K562 (cell line): ENCODE data around the gene SLC15A3. TPM values are rescaled to one million over a fixed set of nuclear protein-coding genes. Genes with fewer than 3 reads are reported as not detected.

Source experiments
- ARNT ChIP-seq, 2 experiments: fragments of 450-650 bp; IDR thresholded peaks; 2 replicates each; pipeline ENCODE4 v1.6.1; 2016; ENCODE audit warnings: mild to moderate bottlenecking in 1 of 2
- FOS ChIP-seq: IDR thresholded peaks from 3 replicates; pipeline ENCODE4 v1.6.1; 2011; ENCODE audit not compliant: insufficient read length; ENCODE audit errors: extremely low read depth
- NFE2 ChIP-seq: IDR thresholded peaks from 2 replicates; pipeline ENCODE4 v1.6.1; 2014; ENCODE audit warnings: antibody characterized with exemption, low read depth
- NRF1 ChIP-seq, 2 experiments: fragments of 450-650 bp; IDR thresholded peaks in 1 of 2; conservative IDR thresholded peaks in 1 of 2; 2 replicates each; pipeline ENCODE4 v1.6.1; 2014; ENCODE audit warnings: mild to moderate bottlenecking in 2 of 2
- PHF20 ChIP-seq: fragments of 450-650 bp; IDR thresholded peaks from 2 replicates; pipeline ENCODE4 v1.6.1; 2018; ENCODE audit not compliant: partially characterized antibody
- PHF8 ChIP-seq: fragments of 200-600 bp; sonication (generic); IDR thresholded peaks from 2 replicates; pipeline ENCODE4 v1.6.1; 2012; ENCODE audit warnings: mixed run types, mild to moderate bottlenecking, inconsistent platforms, low read length, moderate library complexity, borderline replicate concordance
- RBFOX2 ChIP-seq: fragments of 200-400 bp; formaldehyde crosslinking; IDR thresholded peaks from 2 replicates; pipeline ENCODE4 v1.6.1; 2017; ENCODE audit warnings: low read depth, mild to moderate bottlenecking, low read length, moderate library complexity
- RBM39 ChIP-seq: fragments of 200-400 bp; formaldehyde crosslinking; optimal IDR thresholded peaks from 2 replicates; pipeline ENCODE3; 2018; ENCODE audit warnings: low read depth, low read length
- SAFB2 ChIP-seq: fragments of 200-400 bp; formaldehyde crosslinking; IDR thresholded peaks from 2 replicates; pipeline ENCODE4 v1.6.1; 2018; ENCODE audit warnings: borderline replicate concordance, low read length, low read depth, moderate library complexity; ENCODE audit not compliant: severe bottlenecking
- SETDB1 ChIP-seq: IDR thresholded peaks from one replicate; pipeline ENCODE4 v1.6.1; 2012; ENCODE audit warnings: low read length, control low read depth, inconsistent platforms
- TSC22D4 ChIP-seq: fragments of 450-650 bp; IDR thresholded peaks from 2 replicates; pipeline ENCODE4 v1.6.1; 2016; ENCODE audit warnings: missing genetic modification characterization, missing biosample characterization, control low read depth
- ZC3H8 ChIP-seq: fragments of 450-650 bp; IDR thresholded peaks from 2 replicates; pipeline ENCODE4 v1.6.1; 2017
- ZFPM2 ChIP-seq: fragments of 250-450 bp; sonication (Bioruptor Pico); IDR thresholded peaks from 2 replicates; pipeline ENCODE4 v1.5.1; 2022; ENCODE audit warnings: mild to moderate bottlenecking
- ZNF217 ChIP-seq: sonication (generic); formaldehyde crosslinking; IDR thresholded peaks from 2 replicates; pipeline ENCODE4 v1.8.0; 2022; ENCODE audit warnings: mild to moderate bottlenecking, missing genetic modification reagents
- ZNF23 ChIP-seq: fragments of 250-450 bp; sonication (Bioruptor Pico); IDR thresholded peaks from 2 replicates; pipeline ENCODE4 v1.4.0; 2020; ENCODE audit warnings: mild to moderate bottlenecking
- ZNF263 ChIP-seq: sonication (generic); formaldehyde crosslinking; IDR thresholded peaks from 2 replicates; pipeline ENCODE4 v1.8.0; 2022; ENCODE audit warnings: mild to moderate bottlenecking, missing genetic modification reagents, borderline replicate concordance
- ZSCAN29 ChIP-seq: fragments of 450-650 bp; IDR thresholded peaks from 2 replicates; pipeline ENCODE4 v1.6.1; 2017
- polyA plus RNA-seq, 8 experiments: library from polyadenylated mRNA; depleted of rRNA in 4 of 8; stranded (reverse) in 5 of 8; unstranded in 3 of 8; fragments of >200 nt; fragmentation: Nextera tagmentation in 2 of 8; fragmentation: Illumina TruSeq in 1 of 8; extraction: Ambion mirVana in 2 of 8; extraction: Trizol in 1 of 8; gene quantifications; 2 replicates each; pipeline versions ENCODE4 v1.2.1 to v1.2.3, GENCODE V29; 2011 to 2014; ENCODE audit warnings: inconsistent platforms in 1 of 8, missing spikeins in 1 of 8
- total RNA-seq, 7 experiments: library from RNA; depleted of rRNA in 6 of 7; stranded (reverse); fragments of >200 nt in 6 of 7; fragmentation: Illumina TruSeq in 2 of 7; extraction: Trizol in 2 of 7; gene quantifications; 2 replicates each; pipeline versions ENCODE4 v1.2.1 to v1.2.3, GENCODE V29; 2011 to 2021; ENCODE audit warnings: low replicate concordance in 1 of 7
- TF ChIP-seq, protein P1 (sequence below): fragments of 450-650 bp; IDR thresholded peaks from 2 replicates; pipeline ENCODE4 v1.6.1; 2016; ENCODE audit warnings: missing biosample characterization, missing genetic modification characterization
- TF ChIP-seq, protein P2 (sequence below): sonication (generic); formaldehyde crosslinking; IDR thresholded peaks from 2 replicates; pipeline ENCODE4 v1.8.1; 2022; ENCODE audit warnings: missing genetic modification reagents
- TF ChIP-seq, protein P3 (sequence below): fragments of 250-450 bp; sonication (Bioruptor Pico); IDR thresholded peaks from 2 replicates; pipeline ENCODE4 v1.6.1; 2021; ENCODE audit warnings: mild to moderate bottlenecking
- TF ChIP-seq, protein P4 (sequence below): fragments of 250-450 bp; sonication (Bioruptor Pico); IDR thresholded peaks from 2 replicates; pipeline ENCODE4 v1.5.0; 2020; ENCODE audit warnings: mild to moderate bottlenecking, borderline replicate concordance
- TF ChIP-seq, protein P5 (sequence below): fragments of 450-650 bp; IDR thresholded peaks from 2 replicates; pipeline ENCODE4 v1.6.1; 2016; ENCODE audit warnings: borderline replicate concordance

SLC15A3 gene
- total and polyA plus RNA-seq, 9 of the 15 experiments (the other 6 are each of a cell fraction or from before 2014, with no cell fraction given): 0.07 to 0.27 TPM; not detected in 7

DNA sequence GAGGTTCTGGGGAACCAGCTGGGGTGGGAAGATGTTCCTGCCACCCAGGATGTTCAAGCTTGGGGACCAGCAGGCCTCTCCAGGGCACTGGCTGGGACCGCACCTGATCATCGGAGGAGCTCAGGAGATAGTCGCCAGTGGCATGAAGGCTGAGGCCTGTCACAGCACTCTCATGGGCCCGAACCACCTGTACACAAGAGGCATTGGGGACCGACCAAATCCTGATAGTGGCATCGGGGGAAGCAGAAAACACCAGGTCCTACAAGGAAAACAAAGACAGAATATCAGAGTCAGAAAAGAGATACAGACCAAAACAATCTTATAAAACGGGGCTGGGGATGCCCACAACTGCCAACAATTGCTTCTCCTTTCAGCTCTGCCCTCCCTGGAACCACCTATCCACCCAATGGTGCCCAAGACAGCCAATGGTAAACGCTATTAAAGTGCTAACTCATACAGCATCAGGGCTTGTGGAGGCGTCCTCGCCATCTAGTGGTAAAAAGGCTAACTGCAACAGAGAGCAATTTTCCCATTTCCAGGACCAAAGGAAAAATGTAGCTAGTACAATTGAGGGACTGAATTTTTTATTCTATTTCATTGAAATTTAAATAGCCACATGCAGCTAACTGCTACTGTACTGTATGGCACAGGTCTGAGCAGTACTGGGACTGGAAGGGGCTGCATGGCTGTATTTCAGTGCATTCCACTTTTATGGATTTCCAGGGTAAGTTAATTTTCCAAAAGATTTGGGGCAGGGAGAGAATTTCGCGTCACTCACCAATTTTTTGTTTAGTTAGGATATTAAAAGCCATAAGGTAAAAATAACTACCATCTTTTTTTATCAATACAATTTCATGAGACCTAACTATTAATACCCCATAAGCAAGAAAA lies 52.7 kb downstream of the SLC15A3 start (continued):
- TF ChIP-seq, protein P1, sequence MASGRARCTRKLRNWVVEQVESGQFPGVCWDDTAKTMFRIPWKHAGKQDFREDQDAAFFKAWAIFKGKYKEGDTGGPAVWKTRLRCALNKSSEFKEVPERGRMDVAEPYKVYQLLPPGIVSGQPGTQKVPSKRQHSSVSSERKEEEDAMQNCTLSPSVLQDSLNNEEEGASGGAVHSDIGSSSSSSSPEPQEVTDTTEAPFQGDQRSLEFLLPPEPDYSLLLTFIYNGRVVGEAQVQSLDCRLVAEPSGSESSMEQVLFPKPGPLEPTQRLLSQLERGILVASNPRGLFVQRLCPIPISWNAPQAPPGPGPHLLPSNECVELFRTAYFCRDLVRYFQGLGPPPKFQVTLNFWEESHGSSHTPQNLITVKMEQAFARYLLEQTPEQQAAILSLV (tag): no peak
- TF ChIP-seq ZNF23 (CRISPR knock-in tag) (no peak), NRF1 (conservative IDR thresholded peaks at IDR 0.05 in 1 of 2, IDR thresholded peaks at IDR 0.05 in 1 of 2) (no peak), RBFOX2 (peak; percentile 39; the same call in 1 of the 2 replicates), PHF8 (no peak), ZSCAN29 (no peak), ZC3H8 (no peak), FOS (no peak), NFE2 (peak; percentile 97), ZNF263 (CRISPR knock-in tag) (no peak), SAFB2 (no peak), SETDB1 (no peak), TSC22D4 (tag) (no peak), ARNT (IDR thresholded peaks at IDR 0.05) (0 out of 4 replicates have a peak, but pooled peaks of 1 of the 2 experiments have one; percentile 20), ZFPM2 (CRISPR knock-in tag) (no peak), RBM39 (peak; percentile 77), ZNF217 (no peak), PHF20 (no peak)
- TF ChIP-seq, protein P2, sequence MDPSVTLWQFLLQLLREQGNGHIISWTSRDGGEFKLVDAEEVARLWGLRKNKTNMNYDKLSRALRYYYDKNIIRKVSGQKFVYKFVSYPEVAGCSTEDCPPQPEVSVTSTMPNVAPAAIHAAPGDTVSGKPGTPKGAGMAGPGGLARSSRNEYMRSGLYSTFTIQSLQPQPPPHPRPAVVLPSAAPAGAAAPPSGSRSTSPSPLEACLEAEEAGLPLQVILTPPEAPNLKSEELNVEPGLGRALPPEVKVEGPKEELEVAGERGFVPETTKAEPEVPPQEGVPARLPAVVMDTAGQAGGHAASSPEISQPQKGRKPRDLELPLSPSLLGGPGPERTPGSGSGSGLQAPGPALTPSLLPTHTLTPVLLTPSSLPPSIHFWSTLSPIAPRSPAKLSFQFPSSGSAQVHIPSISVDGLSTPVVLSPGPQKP: no peak
- TF ChIP-seq, protein P3, sequence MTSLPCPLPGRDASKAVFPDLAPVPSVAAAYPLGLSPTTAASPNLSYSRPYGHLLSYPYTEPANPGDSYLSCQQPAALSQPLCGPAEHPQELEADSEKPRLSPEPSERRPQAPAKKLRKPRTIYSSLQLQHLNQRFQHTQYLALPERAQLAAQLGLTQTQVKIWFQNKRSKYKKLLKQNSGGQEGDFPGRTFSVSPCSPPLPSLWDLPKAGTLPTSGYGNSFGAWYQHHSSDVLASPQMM (CRISPR knock-in tag): no peak
- TF ChIP-seq, protein P4, sequence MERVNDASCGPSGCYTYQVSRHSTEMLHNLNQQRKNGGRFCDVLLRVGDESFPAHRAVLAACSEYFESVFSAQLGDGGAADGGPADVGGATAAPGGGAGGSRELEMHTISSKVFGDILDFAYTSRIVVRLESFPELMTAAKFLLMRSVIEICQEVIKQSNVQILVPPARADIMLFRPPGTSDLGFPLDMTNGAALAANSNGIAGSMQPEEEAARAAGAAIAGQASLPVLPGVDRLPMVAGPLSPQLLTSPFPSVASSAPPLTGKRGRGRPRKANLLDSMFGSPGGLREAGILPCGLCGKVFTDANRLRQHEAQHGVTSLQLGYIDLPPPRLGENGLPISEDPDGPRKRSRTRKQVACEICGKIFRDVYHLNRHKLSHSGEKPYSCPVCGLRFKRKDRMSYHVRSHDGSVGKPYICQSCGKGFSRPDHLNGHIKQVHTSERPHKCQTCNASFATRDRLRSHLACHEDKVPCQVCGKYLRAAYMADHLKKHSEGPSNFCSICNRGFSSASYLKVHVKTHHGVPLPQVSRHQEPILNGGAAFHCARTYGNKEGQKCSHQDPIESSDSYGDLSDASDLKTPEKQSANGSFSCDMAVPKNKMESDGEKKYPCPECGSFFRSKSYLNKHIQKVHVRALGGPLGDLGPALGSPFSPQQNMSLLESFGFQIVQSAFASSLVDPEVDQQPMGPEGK (CRISPR knock-in tag): no peak
- TF ChIP-seq, protein P5, sequence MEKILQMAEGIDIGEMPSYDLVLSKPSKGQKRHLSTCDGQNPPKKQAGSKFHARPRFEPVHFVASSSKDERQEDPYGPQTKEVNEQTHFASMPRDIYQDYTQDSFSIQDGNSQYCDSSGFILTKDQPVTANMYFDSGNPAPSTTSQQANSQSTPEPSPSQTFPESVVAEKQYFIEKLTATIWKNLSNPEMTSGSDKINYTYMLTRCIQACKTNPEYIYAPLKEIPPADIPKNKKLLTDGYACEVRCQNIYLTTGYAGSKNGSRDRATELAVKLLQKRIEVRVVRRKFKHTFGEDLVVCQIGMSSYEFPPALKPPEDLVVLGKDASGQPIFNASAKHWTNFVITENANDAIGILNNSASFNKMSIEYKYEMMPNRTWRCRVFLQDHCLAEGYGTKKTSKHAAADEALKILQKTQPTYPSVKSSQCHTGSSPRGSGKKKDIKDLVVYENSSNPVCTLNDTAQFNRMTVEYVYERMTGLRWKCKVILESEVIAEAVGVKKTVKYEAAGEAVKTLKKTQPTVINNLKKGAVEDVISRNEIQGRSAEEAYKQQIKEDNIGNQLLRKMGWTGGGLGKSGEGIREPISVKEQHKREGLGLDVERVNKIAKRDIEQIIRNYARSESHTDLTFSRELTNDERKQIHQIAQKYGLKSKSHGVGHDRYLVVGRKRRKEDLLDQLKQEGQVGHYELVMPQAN: no peak
